ACHN (cell line): ENCODE data around the gene PRPF19.

Experiments
- DNase-seq: peaks from one replicate; pipeline ENCODE4 v3.0.0-alpha.2; 2015
- in situ Hi-C: cut with HindIII; loops from 2 replicates; pipeline ENCODE4 v1.10.0; 2017; ENCODE audit warnings: low sequenced_read_pairs, low pct_ligation_motif_present, low pct_unique_long_range_greater_than_20kb

PRPF19 gene

GRCh38 chr11:60926500-60926899 lies 20.1 kb upstream of the PRPF19 start:
- in situ Hi-C loops, result no loop called here
- no peak for DNase-seq

GRCh38 chr11:60925868-60926267 lies 19.5 kb upstream of the PRPF19 start:
- peak; percentile 49 for DNase-seq
- in situ Hi-C loops, result no loop called here

GRCh38 chr11:60924906-60925853 lies 18.8 kb upstream of the PRPF19 start:
- no peak for DNase-seq
- in situ Hi-C loops, result no loop called here

GRCh38 chr11:60924110-60924905 lies 17.9 kb upstream of the PRPF19 start, which contains the start of gene TMEM132A:
Gene TMEM132A (plus strand): TSS chr11:60924460. CDS start chr11:60924634, 174 bp downstream.
- in situ Hi-C loops, result no loop called here
- peak; percentile 64 for DNase-seq

GRCh38 chr11:60923800-60924109 lies 17.4 kb upstream of the PRPF19 start:
- in situ Hi-C loops, result no loop called here
- DNase-seq, result no peak

- in situ Hi-C loops, result no loop called here
- DNase-seq, result no peak
These were observed 16.9 kb upstream of the PRPF19 start for GRCh38 chr11:60923326-60923725.

GRCh38 chr11:60922906-60923305 lies 16.5 kb upstream of the PRPF19 start:
- no peak for DNase-seq
- in situ Hi-C loops, result no loop called here

- no peak for DNase-seq
- in situ Hi-C loops, result no loop called here
These were observed 15.5 kb upstream of the PRPF19 start for GRCh38 chr11:60921777-60922335.

GRCh38 chr11:60921259-60921658 lies 14.9 kb upstream of the PRPF19 start:
- no peak for DNase-seq
- in situ Hi-C loops, result no loop called here

- no peak for DNase-seq
- in situ Hi-C loops, result no loop called here
These were observed 13.6 kb upstream of the PRPF19 start for GRCh38 chr11:60919956-60920355.

- no peak for DNase-seq
- in situ Hi-C loops, result no loop called here
These were observed 12.9 kb upstream of the PRPF19 start for GRCh38 chr11:60919320-60919719.

- DNase-seq, result peak; percentile 39
- in situ Hi-C loops, result no loop called here
These were observed 12.5 kb upstream of the PRPF19 start for GRCh38 chr11:60918939-60919265.

- DNase-seq, result no peak
- in situ Hi-C loops, result no loop called here
These were observed 12.0 kb upstream of the PRPF19 start for GRCh38 chr11:60918251-60918938.

- in situ Hi-C loops, result no loop called here
- no peak for DNase-seq
These were observed 10.9 kb upstream of the PRPF19 start for GRCh38 chr11:60917267-60917666.

- in situ Hi-C loops, result no loop called here
These were observed 10.4 kb upstream of the PRPF19 start for GRCh38 chr11:60916669-60917206.

GRCh38 chr11:60915248-60915914 lies 9.0 kb upstream of the PRPF19 start:
- in situ Hi-C loops, result no loop called here
- peak; percentile 79 for DNase-seq

More at GRCh38 chr11:60916669-60917206, 10.4 kb upstream of the PRPF19 start:
- DNase-seq, result no peak

- peak; percentile 32 for DNase-seq
- in situ Hi-C loops, result no loop called here
These were observed 8.4 kb upstream of the PRPF19 start for GRCh38 chr11:60914633-60915247.
